ENCODE measurements around the gene P2RY8. TPM values are rescaled to one million over a fixed set of nuclear protein-coding genes. Genes with fewer than 3 reads are reported as not detected.
"Not testable (repeated sequence)": the region's sequence is repeated elsewhere in the genome, so short reads cannot be mapped to it uniquely, and the experiment has no call there.

P2RY8 gene
- total RNA-seq, 1 donor from 2014 or later, result 20.4 TPM

- DNase-seq (ENCODE audit: low spot score), result no peak
- H3K4me1 Mint-ChIP-seq (ENCODE audit: low read depth), result peaks cover 24% of the 10 kb centered on the region
- H3K4me3 Mint-ChIP-seq, result no peak overlapping the region
- intact Hi-C loops (cut with micrococcal nuclease), result no loop called here
- peaks cover 21% of the 10 kb centered on the region for H3K36me3 Mint-ChIP-seq (ENCODE audit: low read depth)
- H3K27me3 Mint-ChIP-seq (ENCODE audit: insufficient read depth), result no peaks in the 10 kb centered on the region
- peak overlapping the region; percentile 44 for H3K27ac Mint-ChIP-seq
- no peaks in the 10 kb centered on the region for H3K9me3 Mint-ChIP-seq
Observed at GRCh38 chrX:1502241-1502640, 34.7 kb downstream of the P2RY8 start.

GRCh38 chrX:1500701-1501624, 36.0 kb downstream of the P2RY8 start:
- Mint-ChIP-seq H3K9me3 (no peaks in the 10 kb centered on the region), H3K27ac (peak overlapping the region; percentile 79), H3K4me1 (ENCODE audit: low read depth) (peaks cover 28% of the 10 kb centered on the region), H3K4me3 (peak overlapping the region; percentile 10), H3K36me3 (ENCODE audit: low read depth) (peaks cover 18% of the 10 kb centered on the region), H3K27me3 (ENCODE audit: insufficient read depth) (no peaks in the 10 kb centered on the region)
- intact Hi-C loops (cut with micrococcal nuclease), result loop anchor here (2.0 kb wide), 2 partner anchors 20 to 38 kb away; no protein-coding TSS in a partner anchor
- peak; percentile 30 for DNase-seq (ENCODE audit: low spot score)

GRCh38 chrX:1496076-1496475, 40.9 kb downstream of the P2RY8 start:
- Mint-ChIP-seq H3K9me3 (peaks cover 6% of the 10 kb centered on the region), H3K36me3 (ENCODE audit: low read depth) (peaks cover 16% of the 10 kb centered on the region), H3K27me3 (ENCODE audit: insufficient read depth) (no peaks in the 10 kb centered on the region), H3K27ac (peak overlapping the region; percentile 40), H3K4me3 (no peak overlapping the region), H3K4me1 (ENCODE audit: low read depth) (peaks cover 21% of the 10 kb centered on the region)
- DNase-seq (ENCODE audit: low spot score), result no peak
- intact Hi-C loops (cut with micrococcal nuclease), result no loop called here

GRCh38 chrX:1493877-1494510, 43.0 kb downstream of the P2RY8 start:
- Mint-ChIP-seq H3K36me3 (ENCODE audit: low read depth) (peaks cover 21% of the 10 kb centered on the region), H3K9me3 (peaks cover 6% of the 10 kb centered on the region), H3K4me3 (no peak overlapping the region), H3K27me3 (ENCODE audit: insufficient read depth) (no peaks in the 10 kb centered on the region), H3K4me1 (ENCODE audit: low read depth) (peaks cover 19% of the 10 kb centered on the region), H3K27ac (peak overlapping the region; percentile 59)
- intact Hi-C loops (cut with micrococcal nuclease), result loop anchor here (5.0 kb wide), 1 partner anchor 42 kb away; the partner anchor contains the start of gene ASMTL
- DNase-seq (ENCODE audit: low spot score), result no peak

GRCh38 chrX:1493412-1493811, 43.6 kb downstream of the P2RY8 start:
- Mint-ChIP-seq H3K36me3 (ENCODE audit: low read depth) (peaks cover 27% of the 10 kb centered on the region), H3K4me3 (no peak overlapping the region), H3K27me3 (ENCODE audit: insufficient read depth) (no peaks in the 10 kb centered on the region), H3K9me3 (peaks cover 6% of the 10 kb centered on the region), H3K4me1 (ENCODE audit: low read depth) (peaks cover 23% of the 10 kb centered on the region), H3K27ac (peak overlapping the region; percentile 59)
- intact Hi-C loops (cut with micrococcal nuclease), result loop anchor here (5.0 kb wide), 1 partner anchor 41 kb away; the partner anchor contains the start of gene ASMTL
- DNase-seq (ENCODE audit: low spot score), result no peak

- H3K4me3 Mint-ChIP-seq, result no peak overlapping the region
- intact Hi-C loops (cut with micrococcal nuclease), result loop anchor here (1.0 to 5.0 kb wide), 2 partner anchors 11 to 40 kb away; partner anchors contain the start of gene ASMTL
- peak overlapping the region; percentile 62 for H3K27ac Mint-ChIP-seq
- H3K9me3 Mint-ChIP-seq, result peaks cover 6% of the 10 kb centered on the region
- no peaks in the 10 kb centered on the region for H3K27me3 Mint-ChIP-seq (ENCODE audit: insufficient read depth)
- peaks cover 24% of the 10 kb centered on the region for H3K4me1 Mint-ChIP-seq (ENCODE audit: low read depth)
- no peak for DNase-seq (ENCODE audit: low spot score)
- peaks cover 27% of the 10 kb centered on the region for H3K36me3 Mint-ChIP-seq (ENCODE audit: low read depth)
Observed at GRCh38 chrX:1492421-1493012, 44.5 kb downstream of the P2RY8 start.

GRCh38 chrX:1491851-1492349, 45.1 kb downstream of the P2RY8 start:
- H3K27ac Mint-ChIP-seq, result peak overlapping the region; percentile 62
- H3K27me3 Mint-ChIP-seq (ENCODE audit: insufficient read depth), result no peaks in the 10 kb centered on the region
- no peak overlapping the region for H3K4me3 Mint-ChIP-seq
- peaks cover 33% of the 10 kb centered on the region for H3K36me3 Mint-ChIP-seq (ENCODE audit: low read depth)
- peaks cover 29% of the 10 kb centered on the region for H3K4me1 Mint-ChIP-seq (ENCODE audit: low read depth)
- peak; percentile 51 for DNase-seq (ENCODE audit: low spot score)
- H3K9me3 Mint-ChIP-seq, result peaks cover 6% of the 10 kb centered on the region
- intact Hi-C loops (cut with micrococcal nuclease), result loop anchor here (1.0 to 5.0 kb wide), 2 partner anchors 11 to 40 kb away; partner anchors contain the start of gene ASMTL

- DNase-seq (ENCODE audit: low spot score); H3K4me3 Mint-ChIP-seq; H3K9me3 Mint-ChIP-seq; H3K27me3 Mint-ChIP-seq (ENCODE audit: insufficient read depth): not testable (repeated sequence)
- intact Hi-C loops (cut with micrococcal nuclease), result loop anchor here (5.0 kb wide), 1 partner anchor 39 kb away; the partner anchor contains the start of gene ASMTL
- peak overlapping the region; percentile 1 for H3K27ac Mint-ChIP-seq
- H3K36me3 Mint-ChIP-seq (ENCODE audit: low read depth), result peaks cover 36% of the 10 kb centered on the region
- H3K4me1 Mint-ChIP-seq (ENCODE audit: low read depth), result peaks cover 25% of the 10 kb centered on the region
Observed at GRCh38 chrX:1491248-1491647, 45.7 kb downstream of the P2RY8 start.

- intact Hi-C loops (cut with micrococcal nuclease), result loop anchor here (5.0 kb wide), 1 partner anchor 38 kb away; the partner anchor contains the start of gene ASMTL
- Mint-ChIP-seq H3K36me3 (ENCODE audit: low read depth) (peaks cover 40% of the 10 kb centered on the region), H3K4me1 (ENCODE audit: low read depth) (peaks cover 24% of the 10 kb centered on the region)
- H3K4me3 Mint-ChIP-seq; DNase-seq (ENCODE audit: low spot score); H3K9me3 Mint-ChIP-seq; H3K27me3 Mint-ChIP-seq (ENCODE audit: insufficient read depth); H3K27ac Mint-ChIP-seq: not testable (repeated sequence)
Observed at GRCh38 chrX:1490723-1491122, 46.3 kb downstream of the P2RY8 start.

- H3K36me3 Mint-ChIP-seq (ENCODE audit: low read depth), result peaks cover 42% of the 10 kb centered on the region
- not testable (repeated sequence) for H3K27ac Mint-ChIP-seq
Observed at GRCh38 chrX:1489354-1489753, 47.6 kb downstream of the P2RY8 start.

GRCh38 chrX:1488745-1489144, 48.2 kb downstream of the P2RY8 start:
- no peak overlapping the region for H3K4me3 Mint-ChIP-seq
- no peak overlapping the region for H3K27ac Mint-ChIP-seq
- peaks cover 32% of the 10 kb centered on the region for H3K4me1 Mint-ChIP-seq (ENCODE audit: low read depth)
- intact Hi-C loops (cut with micrococcal nuclease), result no loop called here
- no peaks in the 10 kb centered on the region for H3K27me3 Mint-ChIP-seq (ENCODE audit: insufficient read depth)
- H3K9me3 Mint-ChIP-seq, result peaks cover 6% of the 10 kb centered on the region
- DNase-seq (ENCODE audit: low spot score), result no peak
- peaks cover 45% of the 10 kb centered on the region for H3K36me3 Mint-ChIP-seq (ENCODE audit: low read depth)

More at GRCh38 chrX:1489354-1489753, 47.6 kb downstream of the P2RY8 start:
- H3K4me3 Mint-ChIP-seq; H3K27me3 Mint-ChIP-seq (ENCODE audit: insufficient read depth); DNase-seq (ENCODE audit: low spot score); intact Hi-C loops (cut with micrococcal nuclease); H3K9me3 Mint-ChIP-seq: not testable (repeated sequence)
- H3K4me1 Mint-ChIP-seq (ENCODE audit: low read depth), result peaks cover 25% of the 10 kb centered on the region

- H3K9me3 Mint-ChIP-seq, result peaks cover 6% of the 10 kb centered on the region
- H3K4me3 Mint-ChIP-seq, result no peak overlapping the region
- DNase-seq (ENCODE audit: low spot score), result no peak
- H3K36me3 Mint-ChIP-seq (ENCODE audit: low read depth), result peaks cover 43% of the 10 kb centered on the region
- intact Hi-C loops (cut with micrococcal nuclease), result no loop called here
- no peak overlapping the region for H3K27ac Mint-ChIP-seq
- H3K4me1 Mint-ChIP-seq (ENCODE audit: low read depth), result peaks cover 30% of the 10 kb centered on the region
- H3K27me3 Mint-ChIP-seq (ENCODE audit: insufficient read depth), result no peaks in the 10 kb centered on the region
Observed at GRCh38 chrX:1488141-1488540, 48.8 kb downstream of the P2RY8 start.

Measured in activated T-helper 1 cell treated with anti-CD3 and anti-CD28 coated beads, Interleukin-12 subunit alpha, Interleukin-12 subunit beta, Interleukin-2, Interleukin-4 antibody, amounts not matched to agents 30 ng/mL and 10 ng/mL and 1 ng/mL, durations not matched to agents 14 hours and 24 hours and 36 hours (primary cell).